DND-41 (cell line): Measurements from ENCODE around the gene PTPN3.

Experiments
- ATAC-seq: fragments of 200-7000 bp; cut with Tn5 transposase; 3 replicates; pipeline ENCODE4 v1.9.1; 2021; ENCODE audit warnings: low read depth; ENCODE audit not compliant: insufficient read depth
- DNase-seq: peaks from one replicate; pipeline ENCODE4 v3.0.0-alpha.2; 2020
- H2AFZ ChIP-seq: 2 replicates; pipeline ENCODE4 v1.6.0; 2012; ENCODE audit warnings: low read depth, low read length
- H3K27ac ChIP-seq: 2 replicates; pipeline ENCODE4 v1.5.1; 2012; ENCODE audit warnings: low read length, inconsistent platforms
- H3K27me3 ChIP-seq: fragments of 200-600 bp; sonication (generic); 2 replicates; pipeline ENCODE4 v1.6.0; 2012; ENCODE audit warnings: low read length, mild to moderate bottlenecking, inconsistent platforms; ENCODE audit not compliant: insufficient read depth, poor library complexity
- H3K36me3 ChIP-seq: 2 replicates; pipeline ENCODE4 v1.5.1; 2012; ENCODE audit warnings: low read length, inconsistent platforms; ENCODE audit not compliant: insufficient read depth
- H3K4me1 ChIP-seq: 2 replicates; pipeline ENCODE4 v1.5.1; 2012; ENCODE audit warnings: mild to moderate bottlenecking, low read length; ENCODE audit not compliant: insufficient read depth
- H3K4me2 ChIP-seq: 2 replicates; pipeline ENCODE4 v1.6.0; 2012; ENCODE audit warnings: mild to moderate bottlenecking, moderate library complexity, low read length, inconsistent platforms; ENCODE audit not compliant: insufficient read depth
- H3K4me3 ChIP-seq, 2 experiments: fragments of 200-600 bp in 1 of 2; shearing (Covaris generic) in 1 of 2; 2 replicates each; pipeline ENCODE4 v1.5.1; 2012 to 2016; ENCODE audit warnings: inconsistent platforms in 2 of 2, low read length in 2 of 2, mild to moderate bottlenecking in 2 of 2, low read depth in 1 of 2, moderate library complexity in 1 of 2
- H3K79me2 ChIP-seq: 2 replicates; pipeline ENCODE4 v1.6.0; 2012; ENCODE audit warnings: low read length, inconsistent platforms; ENCODE audit not compliant: insufficient read depth
- H3K9ac ChIP-seq: 2 replicates; pipeline ENCODE4 v1.6.0; 2012; ENCODE audit warnings: low read depth, mild to moderate bottlenecking, inconsistent platforms, low read length, moderate library complexity
- H3K9me3 ChIP-seq: 2 replicates; pipeline ENCODE4 v1.5.1; 2012; ENCODE audit warnings: low read length, moderate library complexity, mild to moderate bottlenecking, inconsistent platforms; ENCODE audit not compliant: insufficient read depth, severe bottlenecking
- H4K20me1 ChIP-seq: 2 replicates; pipeline ENCODE4 v1.6.0; 2012; ENCODE audit warnings: low read length; ENCODE audit not compliant: insufficient read depth
- CTCF ChIP-seq: IDR thresholded peaks from 2 replicates; pipeline ENCODE4 v1.5.1; 2012; ENCODE audit warnings: borderline replicate concordance, low read length, moderate library complexity, mild to moderate bottlenecking; ENCODE audit not compliant: poor library complexity, severe bottlenecking; ENCODE audit errors: extremely low read depth
- EZH2 ChIP-seq: IDR thresholded peaks from 3 replicates; pipeline ENCODE4 v1.6.1; 2012; ENCODE audit warnings: borderline replicate concordance, low read depth, mild to moderate bottlenecking, moderate library complexity, low read length, inconsistent platforms; ENCODE audit not compliant: severe bottlenecking

PTPN3 gene

GRCh38 chr9:109422641-109423040 is 75.5 kb downstream of the PTPN3 start:
- no peak overlapping the region for H3K27ac ChIP-seq
- TF ChIP-seq EZH2 (no peak), CTCF (no peak)
- no peaks in the 10 kb centered on the region for H3K9me3 ChIP-seq
- H3K27me3 ChIP-seq = no peaks in the 10 kb centered on the region
- ATAC-seq (no peak), DNase-seq (no peak)
- no peaks in the 10 kb centered on the region for H4K20me1 ChIP-seq
- H3K36me3 ChIP-seq = no peaks in the 10 kb centered on the region
- no peak overlapping the region for H3K4me2 ChIP-seq
- H3K79me2 ChIP-seq = no peaks in the 10 kb centered on the region
- H3K9ac ChIP-seq = no peak overlapping the region
- no peak overlapping the region for H3K4me3 ChIP-seq
- H3K4me1 ChIP-seq = peaks cover 46% of the 10 kb centered on the region
- no peak overlapping the region for H2AFZ ChIP-seq

GRCh38 chr9:109421026-109421970 is 76.8 kb downstream of the PTPN3 start:
- Histone ChIP-seq H2AFZ (no peak overlapping the region), H3K4me2 (no peak overlapping the region), H3K4me1 (peaks cover 60% of the 10 kb centered on the region), H3K27ac (peak overlapping the region; percentile 92), H3K9ac (no peak overlapping the region), H3K27me3 (no peaks in the 10 kb centered on the region), H4K20me1 (no peaks in the 10 kb centered on the region), H3K79me2 (no peaks in the 10 kb centered on the region), H3K36me3 (no peaks in the 10 kb centered on the region), H3K9me3 (no peaks in the 10 kb centered on the region), H3K4me3 (no peak overlapping the region)
- ATAC-seq = no peak
- no peak for TF ChIP-seq EZH2
- TF ChIP-seq CTCF = no peak
- no peak for DNase-seq

GRCh38 chr9:109419531-109419930 is 78.6 kb downstream of the PTPN3 start:
- Histone ChIP-seq H3K9ac (peak overlapping the region; percentile 60), H4K20me1 (no peaks in the 10 kb centered on the region), H2AFZ (no peak overlapping the region), H3K27me3 (no peaks in the 10 kb centered on the region), H3K4me2 (peak overlapping the region; percentile 61), H3K79me2 (no peaks in the 10 kb centered on the region), H3K9me3 (no peaks in the 10 kb centered on the region), H3K4me1 (peaks cover 77% of the 10 kb centered on the region), H3K4me3 (no peak overlapping the region), H3K27ac (peak overlapping the region; percentile 92), H3K36me3 (no peaks in the 10 kb centered on the region)
- DNase-seq = no peak
- TF ChIP-seq EZH2 = no peak
- no peak for TF ChIP-seq CTCF
- ATAC-seq = no peak
